SK-N-SH (cell line): ENCODE measurements around the gene CFAP99. TPM values are rescaled to one million over a fixed set of nuclear protein-coding genes. Genes with fewer than 3 reads are reported as not detected.

Experiments used
- CTCF ChIA-PET: fragments of 300-600, 350-600 bp; formaldehyde crosslinking; extraction: SDS; loops from one replicate; lab custom pipeline; 2021; lab: Yijun Ruan, JAX
- POLR2A ChIA-PET: fragments of 350-600 bp; sonication (Branson Sonifier 250); formaldehyde crosslinking; extraction: SDS; loops from one replicate; lab custom pipeline; 2020; ENCODE audit warnings: antibody characterized with exemption, inconsistent platforms; lab: Yijun Ruan, JAX
- DNase-seq: peaks from one replicate; pipeline ENCODE4 v3.0.0; 2012
- H2AFZ ChIP-seq: fragments of 200-600 bp; sonication (generic); 2 replicates; pipeline ENCODE4 v1.8.1; 2016; ENCODE audit warnings: antibody characterized with exemption, mild to moderate bottlenecking, low read depth
- H3F3A ChIP-seq: fragments of 200-600 bp; sonication (generic); replicated peaks from 2 replicates; pipeline ENCODE3; 2016; ENCODE audit warnings: antibody characterized with exemption, mild to moderate bottlenecking; ENCODE audit not compliant: insufficient read depth
- H3K27ac ChIP-seq, 2 experiments: fragments of 200-500 bp in 1 of 2; fragments of 200-600 bp in 1 of 2; sonication (Bioruptor generic) in 1 of 2; sonication (generic), shearing (Covaris generic) in 1 of 2; 2 replicates each; pipeline versions ENCODE4 v1.5.1 to v1.6.1; 2014 to 2016; ENCODE audit warnings: low read depth in 2 of 2, inconsistent platforms in 1 of 2, low read length in 1 of 2, mild to moderate bottlenecking in 1 of 2, mixed read lengths in 1 of 2
- H3K27me3 ChIP-seq: fragments of 200-600 bp; sonication (generic), shearing (Covaris generic); 2 replicates; pipeline ENCODE4 v1.6.1; 2016; ENCODE audit warnings: mixed run types; ENCODE audit not compliant: insufficient read depth
- H3K36me3 ChIP-seq, 2 experiments: fragments of 200-500 bp in 1 of 2; fragments of 200-600 bp in 1 of 2; sonication (Bioruptor generic) in 1 of 2; sonication (generic) in 1 of 2; replicated peaks in 1 of 2; 2 replicates each; pipeline versions ENCODE3 to v1.5.1; 2014 to 2016; ENCODE audit warnings: low read length in 1 of 2, mild to moderate bottlenecking in 1 of 2; ENCODE audit not compliant: insufficient read depth in 2 of 2, control insufficient read depth in 1 of 2
- H3K4me1 ChIP-seq, 2 experiments: fragments of 200-500 bp in 1 of 2; fragments of 200-600 bp in 1 of 2; sonication (Bioruptor generic) in 1 of 2; sonication (generic), shearing (Covaris generic) in 1 of 2; 2 replicates each; pipeline versions ENCODE4 v1.5.1 to v1.6.1; 2014 to 2016; ENCODE audit warnings: low read depth in 1 of 2, low read length in 1 of 2, mixed run types in 1 of 2; ENCODE audit not compliant: insufficient read depth in 2 of 2, control insufficient read depth in 1 of 2
- H3K4me2 ChIP-seq: fragments of 200-600 bp; sonication (generic), shearing (Covaris generic); 2 replicates; pipeline ENCODE4 v1.6.1; 2017; ENCODE audit warnings: mixed run types
- H3K4me3 ChIP-seq, 2 experiments: fragments of 200-500 bp in 1 of 2; fragments of 200-600 bp in 1 of 2; sonication (Bioruptor generic) in 1 of 2; sonication (generic), shearing (Covaris generic) in 1 of 2; 2 replicates each; pipeline versions ENCODE4 v1.5.1 to v1.8.1; 2014 to 2016; ENCODE audit warnings: low read depth in 2 of 2, inconsistent platforms in 1 of 2, low read length in 1 of 2, mild to moderate bottlenecking in 1 of 2, mixed read lengths in 1 of 2, moderate library complexity in 1 of 2
- H3K79me2 ChIP-seq: fragments of 200-600 bp; sonication (generic); 2 replicates; pipeline ENCODE4 v1.8.1; 2017; ENCODE audit warnings: mild to moderate bottlenecking; ENCODE audit not compliant: insufficient read depth
- H3K9ac ChIP-seq: fragments of 200-600 bp; sonication (generic); 2 replicates; pipeline ENCODE4 v1.6.1; 2017; ENCODE audit warnings: mixed run types
- H3K9me2 ChIP-seq: fragments of 200-600 bp; sonication (generic); 2 replicates; pipeline ENCODE4 v1.6.1; 2017; ENCODE audit warnings: mixed run types
- H3K9me3 ChIP-seq: fragments of 200-600 bp; sonication (generic); 2 replicates; pipeline ENCODE4 v1.6.1; 2017; ENCODE audit warnings: mixed run types, mild to moderate bottlenecking, moderate library complexity
- H4K20me1 ChIP-seq: fragments of 200-600 bp; sonication (generic); 2 replicates; pipeline ENCODE4 v1.6.1; 2017; ENCODE audit warnings: mild to moderate bottlenecking, mixed run types; ENCODE audit not compliant: insufficient read depth
- ELF1 ChIP-seq: IDR thresholded peaks from 2 replicates; pipeline ENCODE4 v1.4.0; 2012
- EZH2phosphoT487 ChIP-seq: fragments of 200-600 bp; sonication (generic); IDR thresholded peaks from 2 replicates; pipeline ENCODE4 v1.6.1; 2017; ENCODE audit warnings: low read depth, mixed run types, mild to moderate bottlenecking, antibody characterized with exemption, moderate library complexity, borderline replicate concordance
- FOXM1 ChIP-seq: IDR thresholded peaks from 2 replicates; pipeline ENCODE4 v1.4.0; 2012; ENCODE audit warnings: low read depth, mild to moderate bottlenecking
- GATA2 ChIP-seq: sonication (generic); formaldehyde crosslinking; IDR thresholded peaks from 2 replicates; pipeline ENCODE4 v1.5.0; 2020; ENCODE audit warnings: mild to moderate bottlenecking, missing genetic modification reagents
- MEF2A ChIP-seq: IDR thresholded peaks from 2 replicates; pipeline ENCODE4 v1.4.0; 2012; ENCODE audit warnings: low read depth, borderline replicate concordance
- NFIC ChIP-seq: IDR thresholded peaks from 2 replicates; pipeline ENCODE4 v1.4.0; 2012; ENCODE audit warnings: borderline replicate concordance
- RAD21 ChIP-seq: IDR thresholded peaks from 2 replicates; pipeline ENCODE4 v1.6.1; 2012; ENCODE audit warnings: mild to moderate bottlenecking, low read length
- RCOR1 ChIP-seq: fragments of 150-350 bp; IDR thresholded peaks from 2 replicates; pipeline ENCODE4 v1.6.1; 2017; ENCODE audit warnings: antibody characterized with exemption, low read length
- TAF1 ChIP-seq: IDR thresholded peaks from 2 replicates; pipeline ENCODE4 v1.6.1; 2012; ENCODE audit warnings: low read depth, mild to moderate bottlenecking, low read length, moderate library complexity, borderline replicate concordance
- TEAD4 ChIP-seq: IDR thresholded peaks from 2 replicates; pipeline ENCODE4 v1.4.0; 2012; ENCODE audit warnings: mild to moderate bottlenecking, borderline replicate concordance; ENCODE audit not compliant: insufficient read depth
- WGBS: methylation state at CpG from one replicate; pipeline ENCODE4 v1.1.6; 2017; ENCODE audit warnings: low lambda C conversion rate; 5-methylcytosine and 5-hydroxymethylcytosine counted together
- polyA plus RNA-seq, 3 experiments: library from polyadenylated mRNA; depleted of rRNA; stranded (reverse); fragments of >200 nt; gene quantifications; 2 replicates each; pipeline ENCODE4 v1.2.3, GENCODE V29; 2012
- TF ChIP-seq, protein P1 (sequence below): fragments of 150-350 bp; IDR thresholded peaks from 2 replicates; pipeline ENCODE4 v1.6.1; 2017; ENCODE audit warnings: antibody characterized with exemption, low read length, low read depth, borderline replicate concordance
- TF ChIP-seq, protein P2 (sequence below): IDR thresholded peaks from 2 replicates; pipeline ENCODE4 v1.6.1; 2012; ENCODE audit warnings: mild to moderate bottlenecking, low read depth, low read length, moderate library complexity
- TF ChIP-seq, protein P3 (sequence below): fragments of 150-350 bp; IDR thresholded peaks from 2 replicates; pipeline ENCODE4 v1.6.1; 2016; ENCODE audit warnings: mild to moderate bottlenecking, low read depth, low read length
- TF ChIP-seq, protein P4 (sequence below): IDR thresholded peaks from 2 replicates; pipeline ENCODE4; 2012
- TF ChIP-seq, protein P5 (sequence below): IDR thresholded peaks from 2 replicates; pipeline ENCODE4 v1.4.0; 2012; ENCODE audit warnings: low read depth
- TF ChIP-seq, protein P6 (sequence below): fragments of 200-600 bp; sonication (generic); IDR thresholded peaks from 2 replicates; pipeline ENCODE4 v1.6.1; 2017; ENCODE audit warnings: antibody characterized with exemption, mild to moderate bottlenecking, moderate library complexity

CFAP99 gene
- polyA plus RNA-seq, 1 of the 3 experiments (the other 2 are of a cell fraction): 0.13 TPM

DNA sequence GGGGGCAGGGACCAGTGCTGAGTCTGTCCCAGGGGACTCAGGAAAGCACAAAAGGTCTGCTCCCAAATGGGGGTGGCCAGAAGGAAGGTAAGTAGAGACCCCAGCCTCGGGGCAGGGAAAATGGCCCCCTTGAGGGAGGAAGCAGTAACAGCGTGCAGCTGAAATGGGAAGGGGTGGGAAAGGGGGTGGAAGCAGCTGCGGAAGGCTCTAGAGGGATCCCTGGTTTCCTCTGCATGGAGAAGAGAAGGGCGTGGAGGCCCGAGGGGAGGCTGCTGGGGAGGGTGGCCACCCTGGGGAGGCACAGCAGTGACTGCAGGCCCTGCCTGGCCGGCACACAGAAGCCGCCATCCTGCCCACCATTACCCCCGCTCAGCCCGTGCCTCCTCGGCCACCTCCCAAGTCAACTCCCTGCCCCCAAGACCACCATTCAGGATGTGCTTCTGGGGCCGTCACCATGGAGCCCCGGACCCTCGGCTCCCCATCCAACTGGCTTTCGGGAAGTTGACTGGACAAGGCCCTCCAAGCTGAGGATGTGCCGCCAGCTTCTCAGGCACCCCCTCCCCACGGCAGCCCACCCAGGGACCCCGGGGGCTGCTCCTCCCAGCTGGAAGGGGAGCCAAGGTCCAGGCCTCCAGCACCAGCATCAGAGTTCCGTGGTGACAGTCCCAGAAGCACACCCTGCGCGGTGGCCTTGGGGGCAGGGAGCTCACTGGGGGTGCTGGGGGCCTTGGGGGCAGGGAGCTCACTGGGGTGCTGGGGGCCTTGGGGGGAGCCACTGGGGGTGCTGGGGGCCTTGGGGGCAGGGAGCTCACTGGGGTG is 23.6 kb downstream of the CFAP99 start:
- Histone ChIP-seq H4K20me1 (no peaks in the 10 kb centered on the region), H3K27ac (no peak overlapping the region), H3F3A (no peaks in the 10 kb centered on the region), H3K36me3 (no peaks in the 10 kb centered on the region), H3K4me2 (no peak overlapping the region), H3K9me2 (no peaks in the 10 kb centered on the region), H3K9ac (no peak overlapping the region), H3K27me3 (no peaks in the 10 kb centered on the region; the same call in 1 of the 2 replicates), H3K4me3 (no peak overlapping the region), H3K9me3 (no peaks in the 10 kb centered on the region), H3K79me2 (no peaks in the 10 kb centered on the region), H3K4me1 (no peaks in the 10 kb centered on the region), H2AFZ (no peak overlapping the region)
- 65% methylated on average over 9 of the region's 20 CpGs for whole genome bisulfite sequencing
- TF ChIP-seq, protein P1, sequence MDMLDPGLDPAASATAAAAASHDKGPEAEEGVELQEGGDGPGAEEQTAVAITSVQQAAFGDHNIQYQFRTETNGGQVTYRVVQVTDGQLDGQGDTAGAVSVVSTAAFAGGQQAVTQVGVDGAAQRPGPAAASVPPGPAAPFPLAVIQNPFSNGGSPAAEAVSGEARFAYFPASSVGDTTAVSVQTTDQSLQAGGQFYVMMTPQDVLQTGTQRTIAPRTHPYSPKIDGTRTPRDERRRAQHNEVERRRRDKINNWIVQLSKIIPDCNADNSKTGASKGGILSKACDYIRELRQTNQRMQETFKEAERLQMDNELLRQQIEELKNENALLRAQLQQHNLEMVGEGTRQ: no peak
- TF ChIP-seq, protein P2, sequence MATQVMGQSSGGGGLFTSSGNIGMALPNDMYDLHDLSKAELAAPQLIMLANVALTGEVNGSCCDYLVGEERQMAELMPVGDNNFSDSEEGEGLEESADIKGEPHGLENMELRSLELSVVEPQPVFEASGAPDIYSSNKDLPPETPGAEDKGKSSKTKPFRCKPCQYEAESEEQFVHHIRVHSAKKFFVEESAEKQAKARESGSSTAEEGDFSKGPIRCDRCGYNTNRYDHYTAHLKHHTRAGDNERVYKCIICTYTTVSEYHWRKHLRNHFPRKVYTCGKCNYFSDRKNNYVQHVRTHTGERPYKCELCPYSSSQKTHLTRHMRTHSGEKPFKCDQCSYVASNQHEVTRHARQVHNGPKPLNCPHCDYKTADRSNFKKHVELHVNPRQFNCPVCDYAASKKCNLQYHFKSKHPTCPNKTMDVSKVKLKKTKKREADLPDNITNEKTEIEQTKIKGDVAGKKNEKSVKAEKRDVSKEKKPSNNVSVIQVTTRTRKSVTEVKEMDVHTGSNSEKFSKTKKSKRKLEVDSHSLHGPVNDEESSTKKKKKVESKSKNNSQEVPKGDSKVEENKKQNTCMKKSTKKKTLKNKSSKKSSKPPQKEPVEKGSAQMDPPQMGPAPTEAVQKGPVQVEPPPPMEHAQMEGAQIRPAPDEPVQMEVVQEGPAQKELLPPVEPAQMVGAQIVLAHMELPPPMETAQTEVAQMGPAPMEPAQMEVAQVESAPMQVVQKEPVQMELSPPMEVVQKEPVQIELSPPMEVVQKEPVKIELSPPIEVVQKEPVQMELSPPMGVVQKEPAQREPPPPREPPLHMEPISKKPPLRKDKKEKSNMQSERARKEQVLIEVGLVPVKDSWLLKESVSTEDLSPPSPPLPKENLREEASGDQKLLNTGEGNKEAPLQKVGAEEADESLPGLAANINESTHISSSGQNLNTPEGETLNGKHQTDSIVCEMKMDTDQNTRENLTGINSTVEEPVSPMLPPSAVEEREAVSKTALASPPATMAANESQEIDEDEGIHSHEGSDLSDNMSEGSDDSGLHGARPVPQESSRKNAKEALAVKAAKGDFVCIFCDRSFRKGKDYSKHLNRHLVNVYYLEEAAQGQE: no peak
- TF ChIP-seq TAF1: no peak
- no peak for TF ChIP-seq EZH2phosphoT487
- TF ChIP-seq, protein P3, sequence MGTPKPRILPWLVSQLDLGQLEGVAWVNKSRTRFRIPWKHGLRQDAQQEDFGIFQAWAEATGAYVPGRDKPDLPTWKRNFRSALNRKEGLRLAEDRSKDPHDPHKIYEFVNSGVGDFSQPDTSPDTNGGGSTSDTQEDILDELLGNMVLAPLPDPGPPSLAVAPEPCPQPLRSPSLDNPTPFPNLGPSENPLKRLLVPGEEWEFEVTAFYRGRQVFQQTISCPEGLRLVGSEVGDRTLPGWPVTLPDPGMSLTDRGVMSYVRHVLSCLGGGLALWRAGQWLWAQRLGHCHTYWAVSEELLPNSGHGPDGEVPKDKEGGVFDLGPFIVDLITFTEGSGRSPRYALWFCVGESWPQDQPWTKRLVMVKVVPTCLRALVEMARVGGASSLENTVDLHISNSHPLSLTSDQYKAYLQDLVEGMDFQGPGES: no peak
- TF ChIP-seq RCOR1: no peak
- no peak for TF ChIP-seq ELF1
- no peak for TF ChIP-seq TEAD4
- TF ChIP-seq, protein P4, sequence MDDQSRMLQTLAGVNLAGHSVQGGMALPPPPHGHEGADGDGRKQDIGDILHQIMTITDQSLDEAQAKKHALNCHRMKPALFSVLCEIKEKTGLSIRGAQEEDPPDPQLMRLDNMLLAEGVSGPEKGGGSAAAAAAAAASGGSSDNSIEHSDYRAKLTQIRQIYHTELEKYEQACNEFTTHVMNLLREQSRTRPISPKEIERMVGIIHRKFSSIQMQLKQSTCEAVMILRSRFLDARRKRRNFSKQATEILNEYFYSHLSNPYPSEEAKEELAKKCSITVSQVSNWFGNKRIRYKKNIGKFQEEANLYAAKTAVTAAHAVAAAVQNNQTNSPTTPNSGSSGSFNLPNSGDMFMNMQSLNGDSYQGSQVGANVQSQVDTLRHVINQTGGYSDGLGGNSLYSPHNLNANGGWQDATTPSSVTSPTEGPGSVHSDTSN: no peak
- TF ChIP-seq MEF2A: no peak
- no peak for TF ChIP-seq NFIC
- TF ChIP-seq, protein P5, sequence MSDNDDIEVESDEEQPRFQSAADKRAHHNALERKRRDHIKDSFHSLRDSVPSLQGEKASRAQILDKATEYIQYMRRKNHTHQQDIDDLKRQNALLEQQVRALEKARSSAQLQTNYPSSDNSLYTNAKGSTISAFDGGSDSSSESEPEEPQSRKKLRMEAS: no peak
- TF ChIP-seq RAD21: no peak
- TF ChIP-seq, protein P6, sequence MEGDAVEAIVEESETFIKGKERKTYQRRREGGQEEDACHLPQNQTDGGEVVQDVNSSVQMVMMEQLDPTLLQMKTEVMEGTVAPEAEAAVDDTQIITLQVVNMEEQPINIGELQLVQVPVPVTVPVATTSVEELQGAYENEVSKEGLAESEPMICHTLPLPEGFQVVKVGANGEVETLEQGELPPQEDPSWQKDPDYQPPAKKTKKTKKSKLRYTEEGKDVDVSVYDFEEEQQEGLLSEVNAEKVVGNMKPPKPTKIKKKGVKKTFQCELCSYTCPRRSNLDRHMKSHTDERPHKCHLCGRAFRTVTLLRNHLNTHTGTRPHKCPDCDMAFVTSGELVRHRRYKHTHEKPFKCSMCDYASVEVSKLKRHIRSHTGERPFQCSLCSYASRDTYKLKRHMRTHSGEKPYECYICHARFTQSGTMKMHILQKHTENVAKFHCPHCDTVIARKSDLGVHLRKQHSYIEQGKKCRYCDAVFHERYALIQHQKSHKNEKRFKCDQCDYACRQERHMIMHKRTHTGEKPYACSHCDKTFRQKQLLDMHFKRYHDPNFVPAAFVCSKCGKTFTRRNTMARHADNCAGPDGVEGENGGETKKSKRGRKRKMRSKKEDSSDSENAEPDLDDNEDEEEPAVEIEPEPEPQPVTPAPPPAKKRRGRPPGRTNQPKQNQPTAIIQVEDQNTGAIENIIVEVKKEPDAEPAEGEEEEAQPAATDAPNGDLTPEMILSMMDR: no peak
- no peak for TF ChIP-seq FOXM1
- TF ChIP-seq GATA2 (CRISPR knock-in tag): no peak
- no peak for DNase-seq
- ChIA-PET CTCF (interaction anchor here (1.0 to 2.9 kb wide), 8 partner anchors 9 to 222 kb away, joined by 3 to 17 read pairs (median 4); no protein-coding TSS in a partner anchor), POLR2A (no interaction called here)
